Measurements from ENCODE around the gene FGFRL1.

Gene FGFRL1, protein sequence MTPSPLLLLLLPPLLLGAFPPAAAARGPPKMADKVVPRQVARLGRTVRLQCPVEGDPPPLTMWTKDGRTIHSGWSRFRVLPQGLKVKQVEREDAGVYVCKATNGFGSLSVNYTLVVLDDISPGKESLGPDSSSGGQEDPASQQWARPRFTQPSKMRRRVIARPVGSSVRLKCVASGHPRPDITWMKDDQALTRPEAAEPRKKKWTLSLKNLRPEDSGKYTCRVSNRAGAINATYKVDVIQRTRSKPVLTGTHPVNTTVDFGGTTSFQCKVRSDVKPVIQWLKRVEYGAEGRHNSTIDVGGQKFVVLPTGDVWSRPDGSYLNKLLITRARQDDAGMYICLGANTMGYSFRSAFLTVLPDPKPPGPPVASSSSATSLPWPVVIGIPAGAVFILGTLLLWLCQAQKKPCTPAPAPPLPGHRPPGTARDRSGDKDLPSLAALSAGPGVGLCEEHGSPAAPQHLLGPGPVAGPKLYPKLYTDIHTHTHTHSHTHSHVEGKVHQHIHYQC

DNA sequence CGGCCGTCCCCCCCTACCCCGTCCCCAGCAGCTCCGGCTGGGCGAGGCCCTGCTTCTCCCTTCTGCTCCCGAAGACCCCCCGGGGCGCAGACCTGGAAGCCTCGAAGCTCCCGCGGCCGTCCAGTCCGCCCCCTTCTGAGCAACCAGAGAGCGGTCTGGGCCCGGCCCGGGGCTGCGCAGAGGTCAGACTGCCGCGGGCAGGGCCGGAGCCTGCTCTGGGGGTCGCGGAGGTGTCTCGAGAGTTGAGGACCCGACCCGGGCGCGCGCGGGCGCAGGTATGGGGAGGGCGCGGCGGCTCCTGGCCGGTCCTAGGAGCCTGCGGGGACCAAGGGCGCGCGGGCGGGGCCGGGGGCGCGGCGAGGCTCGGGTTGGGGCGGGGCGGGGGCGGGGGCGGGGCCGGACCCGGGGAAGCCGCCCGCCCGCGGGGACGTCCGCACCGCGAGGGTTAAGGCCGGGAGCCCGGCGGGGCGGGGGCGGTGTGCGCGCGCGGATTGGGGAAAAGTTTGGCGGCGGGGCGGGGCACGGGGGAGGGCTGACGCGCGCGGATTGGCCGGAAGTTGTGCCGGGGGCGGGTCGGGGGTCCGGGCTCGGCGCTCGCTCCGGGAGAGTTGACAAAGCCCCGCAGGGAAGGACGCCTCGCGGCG is at the start of gene FGFRL1:
Gene FGFRL1, plus strand, starts transcription at position 605 of the 644 bp plus-strand sequence. CDS start 860 bp downstream, outside the sequence.
- no peaks in the 10 kb centered on the region for H3K36me3 ChIP-seq (ENCODE audit: insufficient read depth, low read length)
- no peak for TF ChIP-seq EZH2 (IDR thresholded peaks at IDR 0.05; ENCODE audit: borderline replicate concordance, low read length)
- no peak for TF ChIP-seq CTCF (IDR thresholded peaks at IDR 0.05; ENCODE audit: low read length)
- H3F3A ChIP-seq (ENCODE audit: insufficient read depth, low read length), result no peaks in the 10 kb centered on the region
- H3K27ac ChIP-seq (ENCODE audit: low read depth, low read length, poor library complexity, severe bottlenecking), result no peak within 1 kb of the TSS
- peak within 1 kb of the TSS; percentile 58 for H3K4me3 ChIP-seq (ENCODE audit: low read depth, low read length, poor library complexity, severe bottlenecking)
- no peak within 1 kb of the TSS for H2AFZ ChIP-seq (ENCODE audit: low read length)
- H3K4me2 ChIP-seq (ENCODE audit: low read length), result peak within 1 kb of the TSS; percentile 76
- H3K79me2 ChIP-seq (ENCODE audit: insufficient read depth, low read length), result no peaks in the 10 kb centered on the region
- H3K9me2 ChIP-seq (ENCODE audit: low read depth, low read length), result no peaks in the 10 kb centered on the region
- no peak within 1 kb of the TSS; the same call in 1 of the 2 replicates for H3K9ac ChIP-seq (ENCODE audit: low read length)
- H3K9me3 ChIP-seq (ENCODE audit: low read length), result no peaks in the 10 kb centered on the region
- H3K27me3 ChIP-seq (ENCODE audit: insufficient read depth, low read length), result no peaks in the 10 kb centered on the region
- H3K4me1 ChIP-seq (ENCODE audit: insufficient read depth, low read length, severe bottlenecking), result peaks cover 12% of the 10 kb centered on the region
- no peaks in the 10 kb centered on the region for H4K20me1 ChIP-seq (ENCODE audit: insufficient read depth, low read length)

DNA sequence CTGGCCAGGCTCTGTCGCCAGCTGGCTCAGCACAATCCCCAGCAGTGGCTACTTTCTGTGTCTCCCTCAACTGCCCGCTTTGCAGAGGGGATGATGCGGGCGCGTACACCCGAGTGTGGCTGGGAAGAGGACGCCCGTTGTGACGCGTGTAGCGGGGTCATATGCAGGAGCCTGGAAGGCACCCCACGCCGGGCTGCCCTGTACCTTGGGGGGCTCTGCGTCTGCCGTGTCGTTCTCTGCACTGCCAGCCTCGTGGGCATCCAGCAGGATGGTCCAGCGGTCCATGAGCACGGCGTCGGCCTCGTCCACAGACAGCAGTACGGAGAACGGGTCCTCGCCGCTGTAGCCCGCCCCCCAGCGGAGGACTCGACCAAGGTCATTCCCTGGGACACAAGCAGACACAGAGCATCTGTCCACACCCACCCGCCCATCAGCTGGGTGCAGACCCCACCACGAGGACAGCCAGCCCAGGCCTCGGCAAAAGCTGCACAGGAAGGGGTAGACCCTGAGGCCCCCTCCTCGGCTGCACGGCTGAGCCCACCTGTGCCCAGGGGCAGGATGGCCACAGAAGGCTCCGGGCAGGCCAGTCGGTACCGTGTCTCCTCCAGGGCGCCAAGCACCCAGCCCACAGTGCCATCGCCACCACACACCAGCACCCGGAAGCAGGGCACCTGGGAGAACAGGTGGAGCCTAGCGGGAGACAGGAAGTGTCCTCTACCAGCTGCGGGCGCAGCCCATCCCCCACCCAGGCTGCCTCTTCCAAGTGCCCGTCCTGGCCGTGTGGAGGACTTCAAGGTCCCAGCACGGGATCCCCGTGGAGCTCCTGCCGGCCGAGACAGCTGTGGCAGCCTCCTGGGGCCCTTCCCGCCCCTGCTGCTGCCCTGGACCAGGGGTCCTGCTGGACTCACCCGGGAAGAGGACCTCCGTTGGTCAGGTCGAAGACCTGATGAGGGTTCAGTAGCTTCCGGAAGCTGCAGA is 48.9 kb upstream of the FGFRL1 start:
- Histone ChIP-seq H3K9ac (ENCODE audit: low read length) (no peak overlapping the region), H3K36me3 (ENCODE audit: insufficient read depth, low read length) (no peaks in the 10 kb centered on the region), H3K4me2 (ENCODE audit: low read length) (no peak overlapping the region), H3K27ac (ENCODE audit: low read depth, low read length, poor library complexity, severe bottlenecking) (no peak overlapping the region), H3K9me2 (ENCODE audit: low read depth, low read length) (no peaks in the 10 kb centered on the region), H3K4me1 (ENCODE audit: insufficient read depth, low read length, severe bottlenecking) (peaks cover 3% of the 10 kb centered on the region), H3F3A (ENCODE audit: insufficient read depth, low read length) (no peaks in the 10 kb centered on the region), H3K79me2 (ENCODE audit: insufficient read depth, low read length) (no peaks in the 10 kb centered on the region), H4K20me1 (ENCODE audit: insufficient read depth, low read length) (no peaks in the 10 kb centered on the region), H3K4me3 (ENCODE audit: low read depth, low read length, poor library complexity, severe bottlenecking) (no peak overlapping the region), H2AFZ (ENCODE audit: low read length) (no peak overlapping the region), H3K9me3 (ENCODE audit: low read length) (no peaks in the 10 kb centered on the region), H3K27me3 (ENCODE audit: insufficient read depth, low read length) (no peaks in the 10 kb centered on the region)
- TF ChIP-seq EZH2 (IDR thresholded peaks at IDR 0.05; ENCODE audit: borderline replicate concordance, low read length), result no peak
- TF ChIP-seq CTCF (IDR thresholded peaks at IDR 0.05; ENCODE audit: low read length), result no peak

Measured in OCI-LY1 (cell line).